Spleen (tissue), 7 donors: Measurements from ENCODE around the gene NCAN.

Experiments used
- CTCF ChIP-seq, 11 experiments: fragments of 200-600 bp in 7 of 11; fragments of 450-650 bp in 4 of 11; sonication (generic) in 4 of 11; IDR thresholded peaks in 8 of 11; conservative IDR thresholded peaks in 3 of 11; 1 replicate in 7 of 11; 2 replicates in 4 of 11; pipeline versions ENCODE4 v1.4.0 to v1.8.0; 2016 to 2021; ENCODE audit warnings: antibody characterized with exemption in 11 of 11, inconsistent platforms in 4 of 11, mild to moderate bottlenecking in 1 of 11
- POLR2AphosphoS5 ChIP-seq, 3 donors: sonication (generic); formaldehyde crosslinking; IDR thresholded peaks; one replicate each; pipeline ENCODE4 v1.5.1; 2017; ENCODE audit warnings: antibody characterized with exemption in 3 of 3
- donor health status: DM: no; HTN: no; CAD: no; lungs with moderate emphysema.
- donor health status: DM: no; HTN: no; CAD: no.
- donor health status: DM: no; HTN: no; CAD: no.

- TF ChIP-seq POLR2AphosphoS5 (IDR thresholded peaks at IDR 0.05) (peak in 1 of 3 donors; percentile 66), CTCF (IDR thresholded peaks at IDR 0.05 in 8 of 11, conservative IDR thresholded peaks at IDR 0.05 in 3 of 11) (no peak)
Observed at GRCh38 chr19:19296953-19297689, 85.4 kb downstream of the NCAN start.
